Astrocyte of the cerebellum (primary cell): Measurements from ENCODE around the gene JMJD7.

Experiments
- DNase-seq: peaks from one replicate; pipeline ENCODE4 v3.0.0-alpha.2; 2011; ENCODE audit warnings: low read depth
- H3K4me3 ChIP-seq: 2 replicates; pipeline ENCODE4 v1.5.1; 2011; ENCODE audit warnings: mild to moderate bottlenecking, low read depth, low read length, moderate library complexity
- in situ Hi-C: cut with HindIII; loops from 2 replicates; pipeline ENCODE4 v1.10.0; 2017; ENCODE audit warnings: low sequenced_read_pairs
- TF ChIP-seq, protein P1 (sequence below): IDR thresholded peaks from 2 replicates; pipeline ENCODE4 v1.5.1; 2012; ENCODE audit warnings: low read length, low read depth, moderate library complexity, mild to moderate bottlenecking; ENCODE audit errors: missing control alignments

The JMJD7 gene

DNA sequence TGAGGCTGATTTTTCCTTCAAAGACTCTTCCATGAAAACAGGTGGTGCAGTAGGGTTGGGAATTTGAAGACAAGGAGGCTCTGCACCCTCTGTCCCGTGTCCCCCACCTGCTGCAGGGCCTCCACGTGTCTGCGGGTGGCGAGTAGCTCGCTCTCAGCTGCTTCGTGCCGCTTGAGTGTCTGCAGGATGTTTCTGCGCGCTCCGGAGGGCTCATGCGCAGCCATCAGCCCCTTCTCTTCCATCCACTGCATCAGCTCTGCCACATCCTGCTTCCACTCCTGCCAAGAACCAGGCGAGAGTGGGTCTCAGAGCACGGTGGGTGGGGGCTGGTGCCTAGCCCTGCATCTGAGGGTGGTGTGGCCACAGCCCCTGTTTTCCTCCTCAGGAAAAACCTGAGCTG lies 48.1 kb downstream of the JMJD7 start:
- no peak for DNase-seq
- TF ChIP-seq, protein P1, sequence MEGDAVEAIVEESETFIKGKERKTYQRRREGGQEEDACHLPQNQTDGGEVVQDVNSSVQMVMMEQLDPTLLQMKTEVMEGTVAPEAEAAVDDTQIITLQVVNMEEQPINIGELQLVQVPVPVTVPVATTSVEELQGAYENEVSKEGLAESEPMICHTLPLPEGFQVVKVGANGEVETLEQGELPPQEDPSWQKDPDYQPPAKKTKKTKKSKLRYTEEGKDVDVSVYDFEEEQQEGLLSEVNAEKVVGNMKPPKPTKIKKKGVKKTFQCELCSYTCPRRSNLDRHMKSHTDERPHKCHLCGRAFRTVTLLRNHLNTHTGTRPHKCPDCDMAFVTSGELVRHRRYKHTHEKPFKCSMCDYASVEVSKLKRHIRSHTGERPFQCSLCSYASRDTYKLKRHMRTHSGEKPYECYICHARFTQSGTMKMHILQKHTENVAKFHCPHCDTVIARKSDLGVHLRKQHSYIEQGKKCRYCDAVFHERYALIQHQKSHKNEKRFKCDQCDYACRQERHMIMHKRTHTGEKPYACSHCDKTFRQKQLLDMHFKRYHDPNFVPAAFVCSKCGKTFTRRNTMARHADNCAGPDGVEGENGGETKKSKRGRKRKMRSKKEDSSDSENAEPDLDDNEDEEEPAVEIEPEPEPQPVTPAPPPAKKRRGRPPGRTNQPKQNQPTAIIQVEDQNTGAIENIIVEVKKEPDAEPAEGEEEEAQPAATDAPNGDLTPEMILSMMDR: no peak
- in situ Hi-C loops: loop anchor here (25.0 kb wide), 1 partner anchor 89 kb away; no protein-coding TSS in a partner anchor
- no peak overlapping the region for H3K4me3 ChIP-seq

DNA sequence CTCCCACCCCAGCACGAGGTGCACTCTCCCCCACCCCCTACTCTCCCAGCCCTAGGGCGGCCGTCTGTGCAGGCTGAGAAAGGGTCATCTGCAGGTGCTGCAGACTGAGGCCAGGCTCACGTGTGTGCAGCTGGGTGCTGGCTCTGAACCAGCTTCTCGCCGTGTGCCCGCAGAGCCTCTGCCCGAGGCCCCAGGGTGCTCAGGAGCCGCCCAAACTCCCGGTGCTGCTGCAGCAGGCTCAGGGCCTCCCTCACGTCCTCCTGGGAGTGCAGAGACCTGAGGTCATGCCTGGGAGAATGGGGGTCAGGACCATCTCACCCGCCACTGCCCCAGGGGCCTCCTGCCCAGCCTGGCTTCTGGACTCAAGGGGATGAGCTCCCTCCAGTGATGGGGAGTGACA lies 48.8 kb downstream of the JMJD7 start:
- no peak overlapping the region for H3K4me3 ChIP-seq
- DNase-seq: no peak
- TF ChIP-seq, protein P1: no peak
- in situ Hi-C loops: loop anchor here (25.0 kb wide), 1 partner anchor 89 kb away; no protein-coding TSS in a partner anchor

DNA sequence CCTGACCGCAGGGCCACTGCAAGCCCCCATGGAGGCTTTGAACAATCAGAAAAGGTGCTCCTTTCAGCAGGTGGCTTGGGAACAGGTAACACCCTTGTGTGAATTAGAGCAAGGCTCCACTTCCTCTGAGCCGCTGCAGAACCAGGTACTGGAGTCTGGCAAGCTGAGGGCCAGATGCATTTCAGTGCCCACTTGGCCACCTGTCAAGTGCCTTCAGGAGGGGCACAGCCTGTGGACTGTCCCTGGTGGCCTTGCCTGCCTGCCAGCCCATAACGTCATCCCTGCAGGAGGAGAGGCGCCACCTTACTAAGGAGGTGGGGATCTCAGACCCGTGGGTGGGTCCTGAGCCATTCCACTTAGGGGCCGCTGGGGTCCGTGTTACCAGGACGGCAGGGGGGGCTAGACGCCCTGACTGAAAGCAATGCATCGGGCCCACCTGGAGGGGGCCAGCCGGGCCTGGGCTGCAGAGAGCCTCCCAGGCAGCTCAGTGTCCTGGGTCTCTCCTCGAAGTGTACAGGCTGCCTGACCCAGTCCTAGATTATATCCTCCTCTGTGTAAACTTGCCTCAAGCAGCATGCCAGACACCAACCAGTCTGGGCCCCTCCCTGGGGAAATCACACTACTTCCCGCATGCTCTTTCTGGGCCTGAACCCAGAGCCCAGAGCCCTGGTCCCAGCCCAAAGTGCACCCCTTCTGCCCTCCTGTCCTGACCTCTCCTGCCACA lies 49.9 kb downstream of the JMJD7 start:
- in situ Hi-C loops: loop anchor here (25.0 kb wide), 1 partner anchor 90 kb away; no protein-coding TSS in a partner anchor
- DNase-seq: no peak
- TF ChIP-seq, protein P1: no peak
- H3K4me3 ChIP-seq: no peak overlapping the region

DNA sequence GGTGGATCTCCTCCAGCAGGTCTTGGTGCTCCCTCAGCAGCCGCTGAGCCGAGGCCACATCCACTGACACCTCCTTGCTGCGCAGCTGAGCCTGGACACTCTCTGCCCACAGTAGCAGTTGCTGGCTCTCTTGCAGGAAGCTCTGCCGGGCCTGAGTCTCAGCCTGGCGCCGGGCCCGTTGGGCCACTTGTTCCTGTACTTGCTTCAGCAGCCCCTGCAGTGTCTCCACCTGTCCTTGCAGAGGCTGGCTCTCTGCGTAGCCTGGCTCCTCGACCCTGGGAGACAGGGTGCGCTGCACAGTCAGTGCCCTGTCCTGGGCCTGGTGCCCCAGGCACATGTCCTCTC lies 50.4 kb downstream of the JMJD7 start:
- DNase-seq: no peak
- no peak overlapping the region for H3K4me3 ChIP-seq
- TF ChIP-seq, protein P1: no peak
- in situ Hi-C loops: loop anchor here (25.0 kb wide), 1 partner anchor 91 kb away; no protein-coding TSS in a partner anchor

DNA sequence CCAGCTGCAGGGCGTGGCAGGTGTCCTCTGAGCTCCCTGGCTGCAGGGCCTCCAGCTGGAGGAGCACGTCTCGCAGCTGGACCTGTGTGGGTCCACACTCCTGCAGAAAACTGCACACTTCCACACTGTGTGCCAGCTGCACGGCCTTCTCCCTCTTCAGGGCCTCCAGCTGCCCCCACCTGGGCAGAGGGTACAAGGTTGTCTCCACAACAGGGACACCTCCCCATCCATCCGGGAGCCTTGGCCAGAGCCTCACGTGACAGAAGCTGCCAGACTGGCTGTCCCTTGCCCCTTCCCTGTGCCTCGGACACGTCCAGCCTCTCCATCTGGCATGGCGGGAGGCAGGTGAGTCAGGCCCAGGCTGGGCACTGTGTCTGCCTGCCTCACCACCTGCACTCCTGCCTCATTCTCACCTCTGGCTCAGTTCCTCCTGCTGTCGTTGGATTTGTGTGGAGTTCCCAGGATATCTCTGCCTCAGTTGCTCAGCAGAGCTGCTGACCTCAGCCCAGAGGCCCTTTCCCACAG lies 51.5 kb downstream of the JMJD7 start:
- in situ Hi-C loops: loop anchor here (25.0 kb wide), 1 partner anchor 92 kb away; no protein-coding TSS in a partner anchor
- H3K4me3 ChIP-seq: no peak overlapping the region
- TF ChIP-seq, protein P1: no peak
- DNase-seq: no peak

DNA sequence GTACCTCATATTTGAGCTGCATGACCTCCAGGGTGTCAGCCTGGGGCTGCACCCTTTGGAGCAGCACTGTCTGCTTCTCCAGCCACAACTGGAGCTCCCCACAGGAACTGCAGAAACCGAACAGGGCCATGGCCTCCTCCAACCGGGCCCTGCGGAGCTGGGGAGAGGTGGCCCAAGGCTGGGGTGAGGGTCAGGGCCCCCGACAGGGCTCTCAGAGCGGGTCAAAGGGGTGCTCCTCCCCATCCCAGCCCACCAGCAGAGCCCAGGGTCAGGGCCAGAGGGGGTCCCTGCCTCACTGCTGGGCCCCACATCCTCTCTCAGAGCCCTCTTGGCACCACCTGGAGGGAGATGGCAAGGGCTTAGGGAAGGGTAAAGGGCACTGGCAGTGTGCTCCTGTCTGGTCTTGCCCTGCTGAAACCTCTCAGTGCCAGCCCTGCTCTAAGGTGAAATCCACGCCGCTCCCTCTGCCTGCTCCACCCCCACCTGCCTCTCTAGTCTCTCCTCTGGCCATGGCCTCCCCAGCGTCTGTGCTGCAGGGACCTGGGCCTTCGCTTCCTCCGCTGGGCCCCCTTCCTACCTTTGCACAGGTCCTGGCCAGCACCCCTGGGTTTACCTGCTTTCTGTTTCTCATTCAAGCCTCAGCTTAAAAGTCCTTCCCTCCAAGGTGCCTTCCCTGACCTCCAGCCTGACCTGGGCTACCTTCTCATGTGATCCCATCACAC lies 52.4 kb downstream of the JMJD7 start:
- in situ Hi-C loops: loop anchor here (25.0 kb wide), 1 partner anchor 93 kb away; no protein-coding TSS in a partner anchor
- no peak overlapping the region for H3K4me3 ChIP-seq
- DNase-seq: no peak
- TF ChIP-seq, protein P1: no peak
